Measurements from ENCODE around the gene SNX25.
"Not testable (repeated sequence)": the region's sequence is repeated elsewhere in the genome, so short reads cannot be mapped to it uniquely, and the experiment has no call there.

Gene SNX25

GRCh38 chr4:185307136-185307950 lies 97.9 kb downstream of the SNX25 start:
- no peak for DNase-seq (ENCODE audit: low read depth)

DNA sequence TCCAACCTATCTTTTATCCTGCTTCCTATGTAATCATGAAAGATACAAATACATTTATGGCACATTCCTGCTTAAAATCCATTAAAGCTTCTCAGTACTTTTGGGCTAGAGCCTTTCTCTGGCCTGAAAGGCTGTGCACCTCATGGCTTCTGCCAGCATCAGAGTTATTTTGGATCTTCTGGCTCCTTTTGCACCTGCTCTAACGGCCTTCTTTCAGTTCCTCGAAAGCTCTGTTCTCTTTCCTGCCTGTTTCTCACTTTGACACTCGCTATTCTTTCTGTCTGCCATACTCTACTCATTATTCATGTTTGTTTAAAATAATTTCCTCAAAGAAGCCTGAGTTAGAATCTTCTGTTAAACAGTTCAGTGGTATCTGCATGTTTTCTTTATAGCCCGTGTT lies 100.4 kb downstream of the SNX25 start:
- no peak for DNase-seq (ENCODE audit: low read depth)

DNA sequence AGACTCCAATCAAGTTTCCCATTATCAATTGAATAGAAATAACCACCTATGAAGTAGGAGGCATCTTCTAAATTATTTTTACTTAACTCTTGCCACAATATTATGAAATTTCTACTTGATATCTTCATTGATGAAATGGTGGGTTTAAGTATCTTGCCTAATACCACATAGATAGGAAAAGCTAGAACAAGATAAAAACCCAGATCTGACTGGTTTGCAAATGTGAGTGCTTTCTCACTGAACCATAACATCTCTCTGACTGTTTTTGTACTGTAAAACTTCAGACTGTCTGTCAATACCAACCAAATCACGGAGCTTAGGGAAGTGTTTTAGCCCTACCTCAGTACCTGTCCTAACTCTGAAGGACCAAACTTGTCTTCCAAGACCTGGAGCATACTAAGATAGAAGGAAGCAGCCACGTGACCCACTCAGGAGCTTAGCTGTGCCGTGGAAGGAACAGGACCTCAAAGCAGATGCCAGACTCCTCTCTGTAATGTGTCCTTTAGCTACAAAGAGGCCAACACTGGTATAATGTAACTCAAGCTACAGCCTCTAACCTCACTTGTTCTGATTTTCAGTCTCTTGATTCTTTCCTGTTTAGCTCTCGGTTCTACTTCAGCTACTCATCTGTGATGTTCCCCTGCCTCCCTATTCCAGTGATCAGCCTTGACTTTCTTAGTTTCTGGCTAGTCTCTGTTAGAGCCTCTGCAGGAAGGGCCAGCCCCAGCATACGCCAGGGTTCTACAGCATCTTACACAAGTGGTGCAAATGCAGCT lies 101.9 kb downstream of the SNX25 start:
- no peak for DNase-seq (ENCODE audit: low read depth)

DNA sequence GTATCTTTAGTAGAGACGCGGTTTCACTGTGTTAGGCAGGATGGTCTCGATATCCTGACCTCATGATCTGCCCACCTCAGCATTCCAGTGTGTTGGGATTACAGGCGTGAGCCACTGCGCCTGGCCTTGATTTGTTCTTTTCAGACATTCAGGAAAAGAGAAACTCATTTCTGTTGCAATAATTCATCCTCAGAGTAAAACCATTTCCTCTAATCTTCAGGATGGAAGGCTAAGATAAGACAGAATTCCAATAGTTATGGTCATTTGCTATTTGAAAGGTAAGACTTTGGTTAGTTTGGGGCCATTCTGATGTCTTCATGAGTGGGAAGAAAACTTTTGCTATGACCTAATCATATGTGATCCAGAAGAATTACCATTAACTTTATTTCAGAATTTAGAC lies 103.3 kb downstream of the SNX25 start:
- no peak for DNase-seq (ENCODE audit: low read depth)

- DNase-seq (ENCODE audit: low read depth), result not testable (repeated sequence)
Observed at GRCh38 chr4:185317462-185317861, 108.1 kb downstream of the SNX25 start.

- no peak for DNase-seq (ENCODE audit: low read depth)
Observed at GRCh38 chr4:185317880-185318279, 108.5 kb downstream of the SNX25 start.

DNA sequence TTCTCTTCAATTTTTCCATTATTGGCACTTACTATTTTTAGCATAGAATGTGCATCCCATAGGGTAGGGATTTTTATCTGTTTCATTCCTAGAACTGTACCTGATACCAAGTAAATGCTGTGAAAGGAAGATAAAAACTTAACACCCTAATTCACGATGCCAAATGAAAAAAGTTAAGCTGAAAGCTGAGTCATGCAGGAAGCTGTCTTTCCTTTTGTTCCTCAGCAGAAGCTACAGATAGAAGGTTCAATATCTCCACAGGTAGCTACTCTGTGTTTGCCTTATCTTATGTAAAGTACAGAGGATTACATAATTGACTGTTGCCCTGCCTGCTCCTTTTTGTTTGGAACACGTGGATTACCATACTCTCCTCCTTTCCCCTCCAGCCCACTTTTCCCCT lies 109.3 kb downstream of the SNX25 start:
- no peak for DNase-seq (ENCODE audit: low read depth)

- DNase-seq (ENCODE audit: low read depth), result no peak
Observed at GRCh38 chr4:185322803-185323202, 113.4 kb downstream of the SNX25 start.

- no peak for DNase-seq (ENCODE audit: low read depth)
Observed at GRCh38 chr4:185323606-185324005, 114.2 kb downstream of the SNX25 start.

GRCh38 chr4:185324361-185324760 lies 115.0 kb downstream of the SNX25 start:
- not testable (repeated sequence) for DNase-seq (ENCODE audit: low read depth)

- not testable (repeated sequence) for DNase-seq (ENCODE audit: low read depth)
Observed at GRCh38 chr4:185325721-185326120, 116.3 kb downstream of the SNX25 start.

- DNase-seq (ENCODE audit: low read depth), result no peak
Observed at GRCh38 chr4:185328586-185328985, 119.2 kb downstream of the SNX25 start.

GRCh38 chr4:185329879-185330510 lies 120.6 kb downstream of the SNX25 start:
- not testable (repeated sequence) for DNase-seq (ENCODE audit: low read depth)

- no peak for DNase-seq (ENCODE audit: low read depth)
Observed at GRCh38 chr4:185332575-185333464, 123.4 kb downstream of the SNX25 start.

GRCh38 chr4:185334326-185334725 lies 124.9 kb downstream of the SNX25 start:
- no peak for DNase-seq (ENCODE audit: low read depth)

DNA sequence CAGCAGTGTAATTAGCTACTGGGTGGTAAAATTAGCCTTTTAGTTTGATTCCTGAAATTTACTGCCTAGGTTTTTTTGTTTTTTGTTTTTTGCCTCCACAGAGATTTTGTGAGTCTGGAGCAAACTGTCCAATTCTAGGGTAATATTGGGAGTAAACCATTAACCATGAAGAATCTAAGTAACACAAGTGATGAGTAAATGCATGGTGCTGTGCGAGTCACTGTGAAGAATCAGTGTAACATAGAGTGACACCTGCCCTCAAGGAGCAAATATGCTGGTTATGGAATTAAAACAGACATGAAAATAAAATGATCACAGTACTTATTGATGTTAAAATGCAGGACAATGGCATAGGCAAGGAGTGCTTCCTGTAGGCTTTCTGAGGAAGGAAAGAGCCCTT lies 126.2 kb downstream of the SNX25 start:
- no peak for DNase-seq (ENCODE audit: low read depth)

- DNase-seq (ENCODE audit: low read depth), result no peak
Observed at GRCh38 chr4:185339941-185340340, 130.5 kb downstream of the SNX25 start.

GRCh38 chr4:185341377-185341776 lies 132.0 kb downstream of the SNX25 start:
- no peak for DNase-seq (ENCODE audit: low read depth)

DNA sequence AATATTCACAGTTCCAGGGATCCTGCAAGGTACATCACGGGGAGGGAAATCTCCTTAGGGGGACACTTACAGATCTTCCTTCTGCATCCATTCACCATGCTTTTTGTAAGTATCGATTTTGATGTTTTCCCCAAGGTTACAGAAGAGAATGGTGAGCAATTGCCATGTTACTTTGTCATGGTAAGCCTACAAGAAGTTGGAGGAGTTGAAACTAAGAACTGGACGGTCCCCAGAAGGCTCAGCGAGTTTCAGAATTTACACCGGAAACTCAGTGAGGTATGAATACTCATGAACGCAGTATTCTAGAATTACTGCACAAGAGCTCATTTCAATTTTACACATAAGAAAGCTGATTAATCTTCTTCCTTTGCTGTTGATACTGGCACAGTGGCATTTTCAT lies 132.4 kb downstream of the SNX25 start:
- no peak for DNase-seq (ENCODE audit: low read depth)

GRCh38 chr4:185343726-185344581 lies 134.6 kb downstream of the SNX25 start:
- DNase-seq (ENCODE audit: low read depth), result no peak

All from T-helper 22 cell (primary cell).